NB4 (cell line): ENCODE measurements around the gene SLC20A1.
A peak's percentile ranks its signal among the peaks of the same experiment; 100 is the strongest.

Experiments used
- DNase-seq: peaks from one replicate; pipeline ENCODE4 v3.0.0; 2010; ENCODE audit warnings: low read depth
- H3K4me3 ChIP-seq: one replicate; pipeline ENCODE4 v1.5.1; 2011; ENCODE audit warnings: mild to moderate bottlenecking, low read depth, low read length, moderate library complexity
- MYC ChIP-seq: IDR thresholded peaks from 2 replicates; pipeline ENCODE4 v1.6.1; 2011; ENCODE audit warnings: low read depth, low read length
- POLR2A ChIP-seq: IDR thresholded peaks from 2 replicates; pipeline ENCODE4 v1.6.1; 2011; ENCODE audit warnings: mild to moderate bottlenecking; ENCODE audit not compliant: insufficient read length; ENCODE audit errors: extremely low read depth
- TF ChIP-seq, protein P1 (sequence below): IDR thresholded peaks from one replicate; pipeline ENCODE4 v1.5.1; 2012; ENCODE audit warnings: low read depth, low read length
- TF ChIP-seq, protein P2 (sequence below): IDR thresholded peaks from 2 replicates; pipeline ENCODE4 v1.6.1; 2011; ENCODE audit warnings: low read depth, low read length

The SLC20A1 gene

DNA sequence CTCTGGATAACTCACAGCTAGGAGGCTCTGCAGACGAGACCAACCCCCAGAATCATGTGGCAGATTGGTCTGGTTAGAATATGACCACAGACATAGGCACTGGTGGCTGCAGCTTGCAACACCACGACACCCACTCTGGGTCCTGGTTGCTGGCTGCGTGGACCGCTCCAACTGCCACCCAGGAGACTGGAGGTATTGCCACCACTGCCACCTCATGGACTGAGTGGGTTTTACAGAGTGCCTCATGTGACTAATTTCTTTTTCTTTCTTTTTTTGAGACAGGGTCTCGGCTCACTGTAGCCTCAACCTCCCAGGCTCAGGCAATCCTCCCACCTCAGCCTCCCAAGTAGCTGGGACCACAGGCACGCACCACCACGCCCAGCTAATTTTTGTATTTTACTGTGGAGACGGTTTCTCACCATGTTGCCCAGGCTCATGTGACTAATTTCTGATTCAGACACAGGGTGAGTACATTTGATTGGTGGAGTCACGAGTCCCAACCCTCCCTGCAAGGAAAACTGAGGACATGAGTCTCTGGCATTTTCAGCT, 45.2 kb downstream of the SLC20A1 start:
- DNase-seq = peak; percentile 98
- no peak overlapping the region for H3K4me3 ChIP-seq
- TF ChIP-seq, protein P1, sequence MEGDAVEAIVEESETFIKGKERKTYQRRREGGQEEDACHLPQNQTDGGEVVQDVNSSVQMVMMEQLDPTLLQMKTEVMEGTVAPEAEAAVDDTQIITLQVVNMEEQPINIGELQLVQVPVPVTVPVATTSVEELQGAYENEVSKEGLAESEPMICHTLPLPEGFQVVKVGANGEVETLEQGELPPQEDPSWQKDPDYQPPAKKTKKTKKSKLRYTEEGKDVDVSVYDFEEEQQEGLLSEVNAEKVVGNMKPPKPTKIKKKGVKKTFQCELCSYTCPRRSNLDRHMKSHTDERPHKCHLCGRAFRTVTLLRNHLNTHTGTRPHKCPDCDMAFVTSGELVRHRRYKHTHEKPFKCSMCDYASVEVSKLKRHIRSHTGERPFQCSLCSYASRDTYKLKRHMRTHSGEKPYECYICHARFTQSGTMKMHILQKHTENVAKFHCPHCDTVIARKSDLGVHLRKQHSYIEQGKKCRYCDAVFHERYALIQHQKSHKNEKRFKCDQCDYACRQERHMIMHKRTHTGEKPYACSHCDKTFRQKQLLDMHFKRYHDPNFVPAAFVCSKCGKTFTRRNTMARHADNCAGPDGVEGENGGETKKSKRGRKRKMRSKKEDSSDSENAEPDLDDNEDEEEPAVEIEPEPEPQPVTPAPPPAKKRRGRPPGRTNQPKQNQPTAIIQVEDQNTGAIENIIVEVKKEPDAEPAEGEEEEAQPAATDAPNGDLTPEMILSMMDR = peak; percentile 65
- TF ChIP-seq POLR2A (no peak), MYC (peak; percentile 70)
- TF ChIP-seq, protein P2, sequence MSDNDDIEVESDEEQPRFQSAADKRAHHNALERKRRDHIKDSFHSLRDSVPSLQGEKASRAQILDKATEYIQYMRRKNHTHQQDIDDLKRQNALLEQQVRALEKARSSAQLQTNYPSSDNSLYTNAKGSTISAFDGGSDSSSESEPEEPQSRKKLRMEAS = peak; percentile 69

DNA sequence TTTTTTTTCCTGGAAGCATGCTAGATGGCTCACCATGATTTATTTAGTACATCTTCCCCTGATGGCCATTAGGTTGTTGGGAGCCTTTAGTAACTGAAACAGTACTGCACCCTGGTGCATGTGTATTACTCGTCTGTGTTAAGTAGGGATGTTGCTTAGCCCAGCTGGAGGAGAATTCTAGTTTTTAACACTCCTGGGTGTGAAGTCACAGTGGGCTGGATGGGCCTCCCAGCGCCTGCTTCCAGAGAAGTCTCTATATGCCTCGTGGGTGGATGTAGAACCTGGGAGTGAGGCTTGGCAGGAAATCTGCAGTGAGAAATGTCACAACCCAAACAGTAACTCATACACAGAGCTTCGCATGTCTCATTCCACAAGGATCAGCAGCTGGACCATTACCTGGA, 46.1 kb downstream of the SLC20A1 start:
- no peak overlapping the region for H3K4me3 ChIP-seq
- TF ChIP-seq MYC (no peak), POLR2A (no peak)
- TF ChIP-seq, protein P1 = no peak
- TF ChIP-seq, protein P2 = no peak
- DNase-seq = no peak

DNA sequence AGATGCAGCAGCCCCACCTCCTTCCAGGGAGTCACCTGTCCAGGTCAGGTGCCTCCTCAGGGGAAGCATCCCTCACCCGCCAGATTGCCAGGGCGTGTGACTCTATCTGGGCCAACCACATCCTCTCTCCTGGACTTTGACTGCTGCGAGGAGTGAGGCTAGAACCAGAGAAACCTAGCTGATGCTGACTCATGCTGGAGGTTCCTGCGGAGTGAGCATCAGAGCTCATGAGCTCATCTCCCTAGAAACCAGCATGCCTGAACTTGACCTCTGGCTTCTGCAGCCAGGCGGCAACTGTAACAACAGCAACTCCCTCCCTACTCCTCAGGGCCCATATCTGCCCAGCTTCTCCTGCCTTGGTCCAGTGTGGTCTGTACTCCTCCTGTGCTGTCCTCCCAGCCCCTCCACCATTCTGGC, 46.8 kb downstream of the SLC20A1 start:
- peak; percentile 97 for DNase-seq
- TF ChIP-seq POLR2A = no peak
- TF ChIP-seq, protein P2 = peak; percentile 64

DNA sequence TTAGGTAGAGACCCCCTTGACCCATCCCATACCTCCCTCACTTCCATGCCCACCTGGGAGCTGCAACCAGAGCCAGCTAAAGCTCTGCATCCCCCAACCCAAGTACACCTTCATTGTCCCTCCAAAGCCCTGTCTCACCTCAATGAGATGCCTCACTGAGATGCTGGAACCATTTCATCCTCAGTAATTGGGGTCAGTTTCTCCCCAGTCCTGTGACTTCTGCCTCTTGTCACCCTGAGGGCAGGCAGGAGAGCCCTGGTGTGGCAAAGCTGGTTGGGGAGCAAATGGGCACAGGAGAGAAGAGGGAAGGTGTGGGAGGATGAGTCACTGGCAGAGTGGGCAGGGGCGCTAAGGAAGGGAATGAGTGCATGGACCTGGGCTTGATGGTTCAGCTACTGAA, 47.2 kb downstream of the SLC20A1 start:
- DNase-seq = peak; percentile 62
- TF ChIP-seq, protein P1 = no peak
- no peak for TF ChIP-seq POLR2A
- TF ChIP-seq, protein P2 = no peak
- TF ChIP-seq MYC = no peak
- H3K4me3 ChIP-seq = no peak overlapping the region

More for the DNA sequence above, 46.8 kb downstream of the SLC20A1 start:
- no peak overlapping the region for H3K4me3 ChIP-seq

DNA sequence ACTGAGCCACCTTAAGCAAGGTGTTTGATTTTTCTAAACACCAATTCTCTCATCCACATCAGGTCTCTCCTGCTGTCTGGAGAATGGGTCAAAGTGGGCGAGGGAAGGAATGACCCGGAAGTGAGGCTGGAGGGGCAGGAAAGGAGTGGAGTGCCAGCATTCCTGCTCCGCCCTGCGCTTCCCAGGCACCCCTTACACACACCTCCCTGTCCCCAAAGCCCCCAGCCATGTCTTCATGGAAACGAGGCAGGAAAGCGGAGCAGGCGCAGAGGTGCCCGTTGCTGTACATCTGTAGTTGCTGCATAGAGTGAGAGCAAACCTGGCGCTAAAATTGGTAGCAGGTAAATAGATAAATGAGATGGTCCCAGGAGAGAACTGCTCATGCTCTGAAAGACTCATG, 47.9 kb downstream of the SLC20A1 start:
- DNase-seq = no peak
- H3K4me3 ChIP-seq = no peak overlapping the region
- TF ChIP-seq, protein P1 = no peak
- TF ChIP-seq, protein P2 = no peak
- TF ChIP-seq POLR2A (no peak), MYC (no peak)

DNA sequence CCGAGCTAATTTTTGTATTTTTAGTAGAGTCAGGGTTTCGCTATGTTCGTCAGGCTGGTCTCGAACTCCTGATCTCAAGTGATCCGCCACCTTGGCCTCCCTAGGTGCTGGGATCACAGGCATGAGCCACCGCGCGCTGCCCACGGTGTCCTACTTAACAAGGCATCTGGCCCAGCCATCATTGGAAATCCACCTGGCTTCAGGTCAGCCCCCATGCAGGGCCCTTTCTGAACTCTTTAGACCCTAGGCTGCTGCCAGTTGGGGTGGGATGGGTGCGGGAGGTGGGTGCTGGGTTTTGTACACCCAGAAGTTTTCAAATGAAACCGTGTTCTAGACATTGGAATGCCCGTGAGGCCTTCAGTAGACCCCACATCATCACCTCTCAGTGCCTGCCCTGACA, 48.4 kb downstream of the SLC20A1 start:
- DNase-seq = no peak
- TF ChIP-seq POLR2A = no peak
- TF ChIP-seq, protein P1 = no peak
- TF ChIP-seq MYC = no peak
- TF ChIP-seq, protein P2 = no peak
- no peak overlapping the region for H3K4me3 ChIP-seq
